GM12891 (cell line): ENCODE measurements around the gene DZIP1L.

Source experiments
- POLR2A ChIP-seq: IDR thresholded peaks from 2 replicates; pipeline ENCODE4 v1.6.1; 2011; ENCODE audit warnings: low read depth, low read length, control low read depth
- POLR2AphosphoS5 ChIP-seq: IDR thresholded peaks from 2 replicates; pipeline ENCODE4 v1.6.1; 2011; ENCODE audit warnings: low read depth, low read length, control low read depth

GRCh38 chr3:138148503-138148902 is 33.1 kb upstream of the DZIP1L start:
- TF ChIP-seq POLR2A (no peak), POLR2AphosphoS5 (no peak)
